B cell (primary cell): ENCODE measurements around the gene ZNF420. TPM values are rescaled to one million over a fixed set of nuclear protein-coding genes. Genes with fewer than 3 reads are reported as not detected.

Experiments used
- ATAC-seq: fragments of 200-7000 bp; cut with Tn5 transposase; one replicate; pipeline ENCODE4 v1.10.0; 2021; ENCODE audit warnings: low read depth, mild to moderate bottlenecking, moderate number of reproducible peaks, moderate library complexity
- CTCF ChIA-PET: fragments of 350-600 bp; sonication (Branson Sonifier 250); formaldehyde crosslinking; loops from one replicate; lab custom pipeline; 2021; ENCODE audit warnings: antibody characterized with exemption, inconsistent platforms; lab: Charles Lee
- POLR2A ChIA-PET: fragments of 350-600 bp; sonication (Branson Sonifier 250); formaldehyde crosslinking; loops from one replicate; lab custom pipeline; 2021; ENCODE audit warnings: antibody characterized with exemption; lab: Charles Lee
- DNase-seq: peaks from one replicate; pipeline ENCODE4 v3.0.0; 2013
- H2AFZ ChIP-seq: 2 replicates; pipeline ENCODE4 v1.6.1; 2012; ENCODE audit warnings: mild to moderate bottlenecking, low read depth, low read length; ENCODE audit not compliant: insufficient read depth, poor library complexity, severe bottlenecking
- H3K27ac ChIP-seq, 2 donors: 1 replicate in 1 of 2; 2 replicates in 1 of 2; pipeline ENCODE4 v1.5.1; 2012 to 2013; ENCODE audit warnings: low read length in 2 of 2, mild to moderate bottlenecking in 2 of 2, moderate library complexity in 1 of 2
- H3K27me3 ChIP-seq, 4 experiments: fragments of 200-600 bp in 1 of 4; sonication (generic) in 1 of 4; replicated peaks in 1 of 4; 1 replicate in 2 of 4; 2 replicates in 2 of 4; pipeline versions ENCODE4 v1.6.1 to v1.7.0; 2013 to 2016; ENCODE audit warnings: low read length in 3 of 4, mild to moderate bottlenecking in 2 of 4, mixed read lengths in 1 of 4, moderate library complexity in 1 of 4; ENCODE audit not compliant: insufficient read depth in 4 of 4, control insufficient read depth in 3 of 4; ENCODE audit errors: control extremely low read depth in 1 of 4
- H3K36me3 ChIP-seq, 2 experiments: replicated peaks in 1 of 2; 1 replicate in 1 of 2; 2 replicates in 1 of 2; pipeline versions ENCODE4 v1.6.1 to v1.7.1; 2013; ENCODE audit warnings: low read length in 1 of 2; ENCODE audit not compliant: insufficient read depth in 2 of 2, control insufficient read depth in 1 of 2; ENCODE audit errors: control extremely low read depth in 1 of 2, extremely low read depth in 1 of 2
- H3K4me1 ChIP-seq, 2 donors: fragments of 200-600 bp in 1 of 2; sonication (generic) in 1 of 2; 1 replicate in 1 of 2; 2 replicates in 1 of 2; pipeline versions ENCODE4 v1.5.1 to v1.6.1; 2013 to 2017; ENCODE audit warnings: low read length in 2 of 2; ENCODE audit not compliant: control insufficient read depth in 2 of 2, insufficient read depth in 2 of 2
- H3K4me2 ChIP-seq: replicated peaks from 2 replicates; pipeline ENCODE3; 2012; ENCODE audit warnings: mild to moderate bottlenecking, low read depth, low read length; ENCODE audit not compliant: poor library complexity, severe bottlenecking
- H3K4me3 ChIP-seq, 5 experiments: fragments of 200-600 bp in 1 of 5; sonication (generic) in 1 of 5; 1 replicate in 3 of 5; 2 replicates in 2 of 5; pipeline versions ENCODE4 v1.5.1 to v1.7.0; 2011 to 2016; ENCODE audit warnings: low read length in 4 of 5, mild to moderate bottlenecking in 4 of 5, low read depth in 2 of 5, control low read depth in 1 of 5, moderate library complexity in 1 of 5; ENCODE audit not compliant: insufficient read depth in 1 of 5; ENCODE audit errors: control extremely low read depth in 1 of 5, extremely low read depth in 1 of 5
- H3K79me2 ChIP-seq: fragments of 200-600 bp; sonication (generic); one replicate; pipeline ENCODE4 v1.6.0; 2016; ENCODE audit warnings: low read length; ENCODE audit not compliant: control insufficient read depth, insufficient read depth
- H3K9ac ChIP-seq: fragments of 200-600 bp; sonication (generic); 2 replicates; pipeline ENCODE4 v1.6.1; 2017; ENCODE audit warnings: mild to moderate bottlenecking, low read length, moderate library complexity
- H3K9me3 ChIP-seq, 3 donors: one replicate each; pipeline versions ENCODE4 v1.6.1 to v1.7.1; 2013; ENCODE audit warnings: low read length in 2 of 3; ENCODE audit not compliant: control insufficient read depth in 2 of 3, insufficient read depth in 1 of 3; ENCODE audit errors: control extremely low read depth in 1 of 3
- H4K20me1 ChIP-seq: 2 replicates; pipeline ENCODE4 v1.6.0; 2012; ENCODE audit warnings: mild to moderate bottlenecking, low read length; ENCODE audit not compliant: insufficient read depth, control insufficient read depth, poor library complexity, severe bottlenecking
- H3K27ac Mint-ChIP-seq: one replicate; pipeline ENCODE4 v1.8.0; 2021; ENCODE audit warnings: mixed read lengths
- H3K27me3 Mint-ChIP-seq: one replicate; pipeline ENCODE4 v1.8.0; 2021; ENCODE audit warnings: mixed read lengths
- H3K4me1 Mint-ChIP-seq: one replicate; pipeline ENCODE4 v1.8.0; 2021; ENCODE audit warnings: mixed read lengths
- H3K4me3 Mint-ChIP-seq: one replicate; pipeline ENCODE4 v1.8.0; 2021; ENCODE audit warnings: mixed read lengths
- H3K9me3 Mint-ChIP-seq: one replicate; pipeline ENCODE4 v1.8.0; 2022; ENCODE audit warnings: mixed read lengths; ENCODE audit not compliant: insufficient read depth
- CTCF ChIP-seq: fragments of 200-600 bp; IDR thresholded peaks from one replicate; pipeline ENCODE4 v1.8.0; 2022; ENCODE audit warnings: antibody characterized with exemption, mild to moderate bottlenecking
- EZH2 ChIP-seq: IDR thresholded peaks from 2 replicates; pipeline ENCODE4 v1.6.1; 2012; ENCODE audit warnings: borderline replicate concordance, low read depth, mild to moderate bottlenecking, moderate library complexity, low read length; ENCODE audit not compliant: insufficient read depth, poor library complexity, severe bottlenecking
- WGBS: methylation state at CpG from one replicate; pipeline ENCODE4 v1.1.5; 2013; ENCODE audit warnings: missing lambda C conversion rate; ENCODE audit not compliant: insufficient coverage; 5-methylcytosine and 5-hydroxymethylcytosine counted together
- intact Hi-C: fragments of 100-400 bp; cut with micrococcal nuclease; formaldehyde crosslinking; loops from one replicate; pipeline ENCODE4 v1.10.0; 2022
- polyA plus RNA-seq: library from polyadenylated mRNA; depleted of rRNA; stranded (reverse); fragments of >200 nt; gene quantifications from 2 replicates; pipeline ENCODE4 v1.2.3, GENCODE V29; 2012
- total RNA-seq, 2 donors: library from RNA; stranded (reverse); fragments of 120-200 nt in 1 of 2; gene quantifications; 1 replicate in 1 of 2; 2 replicates in 1 of 2; pipeline versions ENCODE4 v1.2.3 to v1.2.4, GENCODE V29; 2013 to 2022

The ZNF420 gene
- total and polyA plus RNA-seq, 2 donors (not counting 1 experiment from before 2014, with no cell fraction given), result 10.4 to 17.4 TPM

GRCh38 chr19:37087110-37087509, 8.9 kb downstream of the ZNF420 start:
- H2AFZ ChIP-seq, result no peak overlapping the region
- Mint-ChIP-seq H3K4me1 (no peaks in the 10 kb centered on the region), H3K9me3 (peaks cover 18% of the 10 kb centered on the region), H3K27me3 (no peaks in the 10 kb centered on the region), H3K4me3 (no peak overlapping the region), H3K27ac (no peak overlapping the region)
- ChIA-PET POLR2A (no interaction called here), CTCF (interaction anchor here (1.1 kb wide), 1 partner anchor 9 kb away, joined by 3 read pairs; the partner anchor contains the start of gene ZNF420)
- no peaks in the 10 kb centered on the region for H4K20me1 ChIP-seq
- H3K4me2 ChIP-seq, result no peak overlapping the region
- H3K27ac ChIP-seq, result no peak overlapping the region
- TF ChIP-seq CTCF (no peak), EZH2 (no peak)
- H3K27me3 ChIP-seq, result no peaks in the 10 kb centered on the region
- DNase-seq (no peak), ATAC-seq (no peak)
- H3K36me3 ChIP-seq, result peaks cover 26 to 44% of the 10 kb centered on the region in 2 experiments
- no peak overlapping the region for H3K9ac ChIP-seq
- intact Hi-C loops, result no loop called here
- no peaks in the 10 kb centered on the region for H3K4me1 ChIP-seq
- WGBS, result no CpG with 5 or more reads among the region's 1 CpG
- H3K4me3 ChIP-seq, result no peak overlapping the region
- peaks cover 22 to 40% (median 34%) of the 10 kb centered on the region in 3 donors for H3K9me3 ChIP-seq
- H3K79me2 ChIP-seq, result peaks cover 92% of the 10 kb centered on the region

- Histone ChIP-seq H3K4me2 (no peak overlapping the region), H3K27ac (no peak overlapping the region), H3K27me3 (no peaks in the 10 kb centered on the region), H3K79me2 (peaks cover 21% of the 10 kb centered on the region), H3K4me3 (no peak overlapping the region), H3K9me3 (peaks cover 9 to 50% (median 38%) of the 10 kb centered on the region in 3 donors), H4K20me1 (no peaks in the 10 kb centered on the region), H2AFZ (no peak overlapping the region), H3K4me1 (no peaks in the 10 kb centered on the region), H3K36me3 (peaks cover 14 to 70% of the 10 kb centered on the region in 2 experiments), H3K9ac (no peak overlapping the region)
- CTCF ChIA-PET, result no interaction called here
- ATAC-seq (no peak), DNase-seq (no peak)
- H3K27me3 Mint-ChIP-seq, result no peaks in the 10 kb centered on the region
- intact Hi-C loops, result no loop called here
- TF ChIP-seq CTCF, result no peak
- no peak for TF ChIP-seq EZH2
- no CpG with 5 or more reads among the region's 1 CpG for WGBS
- H3K9me3 Mint-ChIP-seq, result peaks cover 32% of the 10 kb centered on the region
- H3K27ac Mint-ChIP-seq, result no peak overlapping the region
- H3K4me1 Mint-ChIP-seq, result no peaks in the 10 kb centered on the region
- H3K4me3 Mint-ChIP-seq, result no peak overlapping the region
- POLR2A ChIA-PET, result no interaction called here
Observed at GRCh38 chr19:37095859-37096258, 17.6 kb downstream of the ZNF420 start.
